ENCODE data around the gene ESYT1.

The ESYT1 gene

GRCh38 chr12:56086608-56087007, 41.5 kb upstream of the ESYT1 start:
- no peak for DNase-seq
- Mint-ChIP-seq H3K4me3 (no peak overlapping the region), H3K27ac (no peak overlapping the region), H3K36me3 (no peaks in the 10 kb centered on the region), H3K27me3 (peaks cover 70% of the 10 kb centered on the region), H3K9me3 (no peaks in the 10 kb centered on the region), H3K4me1 (peaks cover 4% of the 10 kb centered on the region)
- CTCF ChIA-PET = interaction anchor here (2.0 to 6.6 kb wide), 3 partner anchors 15 to 31 kb away, joined by 6 to 64 read pairs (median 10); partner anchors contain the start of genes PA2G4, RPL41 and ZC3H10

GRCh38 chr12:56087220-56087619, 40.8 kb upstream of the ESYT1 start:
- CTCF ChIA-PET = no interaction called here
- Mint-ChIP-seq H3K36me3 (no peaks in the 10 kb centered on the region), H3K4me3 (no peak overlapping the region), H3K9me3 (no peaks in the 10 kb centered on the region), H3K4me1 (peaks cover 2% of the 10 kb centered on the region), H3K27me3 (peaks cover 67% of the 10 kb centered on the region), H3K27ac (no peak overlapping the region)
- no peak for DNase-seq

GRCh38 chr12:56097738-56098137, 30.3 kb upstream of the ESYT1 start:
- no peak overlapping the region for H3K27ac Mint-ChIP-seq
- H3K36me3 Mint-ChIP-seq = no peaks in the 10 kb centered on the region
- no peaks in the 10 kb centered on the region for H3K9me3 Mint-ChIP-seq
- no peak for DNase-seq
- no peak overlapping the region for H3K4me3 Mint-ChIP-seq
- peaks cover 57% of the 10 kb centered on the region for H3K27me3 Mint-ChIP-seq
- CTCF ChIA-PET = interaction anchor here (9.1 kb wide), 1 partner anchor 14 kb away, joined by 64 read pairs; no protein-coding TSS in a partner anchor
- H3K4me1 Mint-ChIP-seq = peaks cover 20% of the 10 kb centered on the region

- peaks cover 28% of the 10 kb centered on the region for H3K4me1 Mint-ChIP-seq
- H3K36me3 Mint-ChIP-seq = no peaks in the 10 kb centered on the region
- peaks cover 48% of the 10 kb centered on the region for H3K27me3 Mint-ChIP-seq
- H3K9me3 Mint-ChIP-seq = no peaks in the 10 kb centered on the region
- CTCF ChIA-PET = interaction anchor here (9.1 kb wide), 1 partner anchor 15 kb away, joined by 64 read pairs; no protein-coding TSS in a partner anchor
- no peak for DNase-seq
- H3K27ac Mint-ChIP-seq = no peak overlapping the region
- no peak overlapping the region for H3K4me3 Mint-ChIP-seq
These were observed 29.5 kb upstream of the ESYT1 start for GRCh38 chr12:56098592-56098991.

- no peak for DNase-seq
- Mint-ChIP-seq H3K36me3 (peaks cover 4% of the 10 kb centered on the region), H3K9me3 (no peaks in the 10 kb centered on the region), H3K4me1 (peaks cover 31% of the 10 kb centered on the region), H3K27ac (no peak overlapping the region), H3K27me3 (peaks cover 42% of the 10 kb centered on the region), H3K4me3 (no peak overlapping the region)
- CTCF ChIA-PET = interaction anchor here (9.1 kb wide), 1 partner anchor 16 kb away, joined by 64 read pairs; no protein-coding TSS in a partner anchor
These were observed 28.3 kb upstream of the ESYT1 start for GRCh38 chr12:56099787-56100186.

- Mint-ChIP-seq H3K27me3 (peaks cover 29% of the 10 kb centered on the region), H3K9me3 (no peaks in the 10 kb centered on the region)
These were observed 27.0 kb upstream of the ESYT1 start for GRCh38 chr12:56101045-56101444.

GRCh38 chr12:56102683-56103065, 25.4 kb upstream of the ESYT1 start:
- CTCF ChIA-PET = interaction anchor here (1.1 to 9.1 kb wide), 5 partner anchors 13 to 57 kb away, joined by 3 to 64 read pairs (median 3); partner anchors contain the start of gene ERBB3
- Mint-ChIP-seq H3K27me3 (peaks cover 14% of the 10 kb centered on the region), H3K4me3 (peak overlapping the region; percentile 97), H3K36me3 (peaks cover 27% of the 10 kb centered on the region), H3K4me1 (peaks cover 55% of the 10 kb centered on the region), H3K9me3 (no peaks in the 10 kb centered on the region), H3K27ac (peak overlapping the region; percentile 99)
- DNase-seq = no peak

More at GRCh38 chr12:56101045-56101444, 27.0 kb upstream of the ESYT1 start:
- CTCF ChIA-PET = interaction anchor here (4.7 to 9.1 kb wide), 2 partner anchors 17 to 55 kb away, joined by 33 to 64 read pairs; no protein-coding TSS in a partner anchor
- Mint-ChIP-seq H3K4me1 (peaks cover 40% of the 10 kb centered on the region), H3K36me3 (peaks cover 13% of the 10 kb centered on the region), H3K27ac (no peak overlapping the region), H3K4me3 (no peak overlapping the region)
- no peak for DNase-seq

GRCh38 chr12:56103066-56103711, 24.9 kb upstream of the ESYT1 start:
- Mint-ChIP-seq H3K36me3 (peaks cover 30% of the 10 kb centered on the region), H3K27me3 (peaks cover 11% of the 10 kb centered on the region), H3K4me3 (peak overlapping the region; percentile 97), H3K4me1 (peaks cover 58% of the 10 kb centered on the region), H3K9me3 (no peaks in the 10 kb centered on the region), H3K27ac (peak overlapping the region; percentile 99)
- DNase-seq = no peak
- CTCF ChIA-PET = interaction anchor here (1.3 to 9.1 kb wide), 4 partner anchors 13 to 57 kb away, joined by 3 to 64 read pairs (median 18); partner anchors contain the start of gene ERBB3

GRCh38 chr12:56103823-56104108, 24.3 kb upstream of the ESYT1 start:
- peaks cover 59% of the 10 kb centered on the region for H3K4me1 Mint-ChIP-seq
- peaks cover 34% of the 10 kb centered on the region for H3K36me3 Mint-ChIP-seq
- H3K4me3 Mint-ChIP-seq = peak overlapping the region; percentile 97
- no peaks in the 10 kb centered on the region for H3K9me3 Mint-ChIP-seq
- CTCF ChIA-PET = interaction anchor here (0.9 to 9.1 kb wide), 12 partner anchors 12 to 365 kb away, joined by 3 to 64 read pairs (median 5); partner anchors contain the start of genes ERBB3, ESYT1, SMARCC2 and ZC3H10
- peaks cover 6% of the 10 kb centered on the region for H3K27me3 Mint-ChIP-seq
- peak overlapping the region; percentile 99 for H3K27ac Mint-ChIP-seq
- no peak for DNase-seq

GRCh38 chr12:56104109-56104814, 23.8 kb upstream of the ESYT1 start, which contains the start of gene PA2G4:
TSS of gene PA2G4 (plus strand) at chr12:56104559. CDS start at chr12:56104738, 179 bp downstream.
- peaks cover 37% of the 10 kb centered on the region for H3K36me3 Mint-ChIP-seq
- no peaks in the 10 kb centered on the region for H3K9me3 Mint-ChIP-seq
- H3K27me3 Mint-ChIP-seq = peaks cover 6% of the 10 kb centered on the region
- CTCF ChIA-PET = interaction anchor here (0.6 to 9.1 kb wide), 13 partner anchors 11 to 366 kb away, joined by 3 to 64 read pairs (median 5); partner anchors contain the start of genes ERBB3, ESYT1, SMARCC2 and ZC3H10
- peak within 1 kb of the TSS; percentile 99 for H3K27ac Mint-ChIP-seq
- DNase-seq = peak; percentile 99
- H3K4me3 Mint-ChIP-seq = peak within 1 kb of the TSS; percentile 97
- H3K4me1 Mint-ChIP-seq = peaks cover 59% of the 10 kb centered on the region

GRCh38 chr12:56104815-56105608, 23.1 kb upstream of the ESYT1 start:
- H3K27me3 Mint-ChIP-seq = peaks cover 6% of the 10 kb centered on the region
- peak overlapping the region; percentile 97 for H3K4me3 Mint-ChIP-seq
- CTCF ChIA-PET = interaction anchor here (0.6 to 9.1 kb wide), 9 partner anchors 14 to 366 kb away, joined by 3 to 64 read pairs (median 5); partner anchors contain the start of genes ESYT1 and ZC3H10
- DNase-seq = peak; percentile 42
- peaks cover 59% of the 10 kb centered on the region for H3K4me1 Mint-ChIP-seq
- peaks cover 42% of the 10 kb centered on the region for H3K36me3 Mint-ChIP-seq
- peak overlapping the region; percentile 99 for H3K27ac Mint-ChIP-seq
- no peaks in the 10 kb centered on the region for H3K9me3 Mint-ChIP-seq

GRCh38 chr12:56105609-56105902, 22.5 kb upstream of the ESYT1 start:
- Mint-ChIP-seq H3K4me1 (peaks cover 59% of the 10 kb centered on the region), H3K27me3 (peaks cover 6% of the 10 kb centered on the region), H3K9me3 (no peaks in the 10 kb centered on the region), H3K4me3 (peak overlapping the region; percentile 97), H3K27ac (peak overlapping the region; percentile 99), H3K36me3 (peaks cover 47% of the 10 kb centered on the region)
- no peak for DNase-seq
- CTCF ChIA-PET = interaction anchor here (1.6 to 9.1 kb wide), 4 partner anchors 14 to 60 kb away, joined by 5 to 64 read pairs (median 24); partner anchors contain the start of genes ESYT1 and ZC3H10

GRCh38 chr12:56107242-56107641, 20.8 kb upstream of the ESYT1 start:
- Mint-ChIP-seq H3K4me1 (peaks cover 45% of the 10 kb centered on the region), H3K9me3 (no peaks in the 10 kb centered on the region), H3K27ac (no peak overlapping the region), H3K36me3 (peaks cover 61% of the 10 kb centered on the region), H3K27me3 (peaks cover 6% of the 10 kb centered on the region), H3K4me3 (peak overlapping the region; percentile 25)
- no peak for DNase-seq
- CTCF ChIA-PET = interaction anchor here (1.2 to 1.7 kb wide), 4 partner anchors 11 to 368 kb away, joined by 3 to 8 read pairs (median 5); partner anchors contain the start of gene ZC3H10

Data from activated naive CD4-positive, alpha-beta T cell treated with anti-CD3 and anti-CD28 coated beads, Interleukin-2, amount 10 ng/mL, durations not matched to agents 7 days and 5 days (primary cell).